Amniotic epithelial cell (primary cell): ENCODE results near the gene FAM171A1.
"Not testable (repeated sequence)": the region's sequence is repeated elsewhere in the genome, so short reads cannot be mapped to it uniquely, and the experiment has no call there.

Source experiments
- DNase-seq: peaks from one replicate; pipeline ENCODE4 v3.0.0-alpha.2; 2010; ENCODE audit warnings: low read depth

Gene FAM171A1

DNA sequence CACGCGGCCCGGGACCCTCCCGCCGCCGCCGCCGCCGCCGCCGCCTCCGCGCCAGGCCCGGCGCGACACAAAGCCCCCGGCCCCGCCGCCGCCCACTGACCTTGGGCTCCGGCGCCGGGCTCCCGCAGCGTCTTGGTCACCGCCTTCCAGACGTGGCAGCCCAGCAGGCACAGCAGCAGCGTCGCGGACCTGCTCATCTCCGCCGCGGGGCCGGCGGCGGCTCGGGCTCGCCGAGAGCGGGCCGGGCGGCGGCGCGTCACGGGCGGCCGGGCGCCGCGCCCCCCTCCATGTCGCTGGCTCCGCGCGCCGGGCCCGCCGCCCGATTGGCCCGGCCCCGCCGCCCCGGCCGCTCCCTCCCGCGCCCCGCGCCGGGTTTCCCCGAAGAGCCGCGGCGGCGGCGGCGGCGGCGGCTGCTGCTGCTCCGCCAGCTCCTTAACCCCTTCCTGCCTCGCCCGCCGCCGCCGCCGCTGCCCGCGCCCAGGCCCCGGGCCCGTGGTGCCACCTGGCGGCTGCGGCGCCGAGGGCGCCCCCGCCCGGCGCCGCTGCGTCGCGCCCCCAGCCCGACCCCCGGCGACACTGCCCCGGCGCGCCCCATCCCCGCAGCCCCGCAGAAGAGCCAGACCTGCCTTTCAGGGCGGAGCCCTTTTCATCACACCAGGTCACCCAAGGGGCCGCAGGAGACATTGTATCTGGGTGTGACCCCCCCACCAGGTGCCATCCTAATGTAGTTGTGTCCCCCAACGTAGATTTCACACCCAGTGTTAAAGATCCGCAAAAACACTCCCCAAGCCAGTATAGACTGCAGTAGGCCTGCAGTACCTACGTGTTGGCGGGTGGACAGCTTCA, at the start of gene FAM171A1:
TSS of gene FAM171A1 (minus strand) at position 434 of the 846 bp plus-strand sequence. CDS start at position 197, 237 bp downstream.
- DNase-seq = peak; percentile 7

DNA sequence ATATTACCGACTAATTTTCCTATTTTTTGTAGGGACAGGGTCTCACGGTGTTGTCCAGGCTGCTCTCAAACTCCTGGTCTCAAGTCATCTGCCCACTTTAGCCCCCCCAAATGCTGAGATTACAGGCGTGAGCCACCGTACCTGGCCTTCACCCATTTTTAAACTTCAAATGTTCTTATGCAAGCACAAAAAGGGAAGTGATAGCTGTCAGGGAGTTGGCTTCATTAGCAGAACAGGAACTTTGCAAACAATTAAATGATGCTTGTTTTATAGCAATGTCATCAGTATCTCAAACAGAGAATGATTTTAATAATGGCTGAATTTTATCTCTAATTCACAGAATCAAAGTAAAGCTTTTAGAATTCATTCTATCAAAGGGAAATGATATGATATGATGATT, 49.8 kb upstream of the FAM171A1 start:
- no peak for DNase-seq

DNA sequence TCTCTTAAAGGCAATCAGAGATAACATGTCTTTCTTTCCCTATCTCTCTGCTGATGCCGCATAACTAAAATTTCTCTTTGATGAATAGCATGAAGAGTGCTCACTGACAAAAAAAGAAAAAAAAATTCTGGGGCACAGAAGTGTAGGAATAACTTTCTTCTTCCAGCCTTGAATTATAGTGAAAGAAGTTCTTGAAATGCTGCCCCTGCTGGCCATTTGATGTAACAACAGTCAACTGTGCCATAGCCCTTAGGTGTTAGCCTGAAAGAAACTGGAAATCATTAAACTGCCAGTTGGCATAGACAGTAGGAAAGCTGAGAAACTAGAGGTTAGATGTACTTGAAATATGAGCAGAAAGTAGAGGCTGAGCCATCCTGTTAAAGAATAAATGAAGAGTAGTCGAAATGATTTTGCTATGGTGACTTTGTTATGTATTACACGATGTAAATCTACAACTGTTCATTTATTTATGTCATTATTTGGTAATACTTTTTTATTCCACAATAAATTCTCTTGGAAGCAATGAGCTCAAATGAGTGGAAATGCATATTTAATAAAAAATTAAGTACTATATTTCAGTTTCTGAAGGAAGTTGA, 48.3 kb upstream of the FAM171A1 start:
- peak; percentile 27 for DNase-seq

DNA sequence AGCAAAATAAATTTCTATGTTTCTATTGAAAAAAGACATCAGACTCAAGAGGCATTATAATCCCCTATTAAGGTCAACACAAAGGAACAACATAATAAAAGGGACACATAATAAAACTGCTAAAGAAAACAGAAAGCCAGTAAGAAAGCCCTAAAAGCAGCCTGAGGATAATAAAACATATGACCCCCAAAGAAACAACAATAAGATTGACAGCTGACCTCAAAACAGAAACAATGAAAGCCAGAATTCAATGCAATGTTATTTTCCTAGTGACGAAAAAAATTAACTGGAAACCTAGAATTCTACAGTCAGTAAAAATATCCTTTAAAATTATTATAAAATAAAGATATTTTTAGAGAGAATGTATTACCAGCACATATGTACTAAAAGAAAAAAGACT, 44.9 kb upstream of the FAM171A1 start:
- DNase-seq = no peak

DNA sequence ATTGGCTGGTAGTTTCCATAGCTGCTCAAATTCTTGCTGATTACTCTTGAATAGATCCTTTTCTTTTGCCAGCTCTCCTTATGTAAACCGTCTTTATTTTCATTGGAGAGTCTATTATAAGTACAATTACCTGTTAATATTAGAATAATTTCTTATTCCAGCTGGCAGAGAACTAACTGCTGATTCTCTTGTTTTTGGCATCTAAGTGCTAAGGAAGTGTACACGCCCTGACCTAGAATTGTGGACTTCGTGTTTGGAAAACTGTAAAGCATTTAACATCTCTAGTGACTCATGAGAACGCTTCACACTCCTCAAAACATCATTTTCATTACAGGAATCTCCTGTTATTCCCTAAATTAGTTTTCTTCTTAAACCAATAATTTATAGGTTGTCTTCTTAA, 39.9 kb upstream of the FAM171A1 start:
- DNase-seq = no peak

DNA sequence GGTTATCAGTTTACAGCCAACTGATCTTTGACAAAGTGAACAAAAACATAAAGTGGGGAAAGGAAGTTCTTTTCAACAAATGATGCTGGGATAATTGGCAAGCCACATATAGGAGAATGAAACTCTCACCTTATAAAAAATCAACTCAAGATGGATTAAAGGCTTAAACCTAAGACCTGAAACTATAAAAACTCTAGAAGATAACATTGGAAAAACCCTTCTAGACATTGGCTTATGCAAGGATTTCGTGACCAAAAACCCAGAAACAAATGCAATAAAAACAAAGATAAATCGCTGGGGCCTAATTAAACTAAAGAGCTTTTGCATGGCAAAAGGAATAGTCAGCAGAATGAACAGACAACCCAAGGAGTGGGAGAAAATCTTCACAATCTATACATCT, 38.3 kb upstream of the FAM171A1 start:
- not testable (repeated sequence) for DNase-seq

DNA sequence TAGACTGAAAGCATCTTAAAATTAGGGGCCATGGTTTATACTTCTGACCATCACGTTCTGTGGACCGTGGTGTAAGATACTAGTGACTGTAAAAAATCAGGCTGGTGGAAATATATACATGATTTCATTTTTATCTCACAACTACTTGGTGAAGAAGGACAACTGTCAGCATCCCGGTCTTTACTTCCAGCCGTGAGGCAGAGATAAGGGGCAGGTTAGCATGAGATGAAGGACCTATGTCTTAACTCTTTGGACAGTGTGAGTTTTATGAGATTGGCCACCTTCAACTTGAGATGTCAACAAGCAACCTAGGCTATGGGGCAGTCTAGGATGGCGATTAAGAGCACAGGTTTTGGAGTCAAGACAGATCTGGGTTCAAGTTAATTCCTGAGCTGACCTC, 37.5 kb upstream of the FAM171A1 start:
- no peak for DNase-seq

GRCh38 chr10:15405319-15405718, 34.2 kb upstream of the FAM171A1 start:
- DNase-seq = no peak

DNA sequence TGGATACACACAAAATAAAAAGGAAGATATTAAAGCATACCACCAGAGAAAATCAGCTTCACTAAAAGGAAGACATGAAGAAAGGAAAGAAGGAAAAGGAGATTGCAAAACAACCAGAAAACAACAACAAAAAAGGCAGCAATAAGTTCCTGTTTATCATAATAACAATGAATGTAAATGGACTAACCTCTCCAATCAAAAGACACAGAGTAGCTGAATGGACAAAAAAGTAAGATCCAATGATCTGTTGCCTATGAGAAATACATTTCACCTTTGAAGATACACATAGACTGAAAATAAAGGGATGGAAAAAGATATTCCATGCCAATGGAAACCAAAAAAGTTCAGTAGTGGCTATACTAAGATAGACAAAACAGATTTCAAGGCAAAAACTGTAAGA, 30.3 kb upstream of the FAM171A1 start:
- DNase-seq = no peak

DNA sequence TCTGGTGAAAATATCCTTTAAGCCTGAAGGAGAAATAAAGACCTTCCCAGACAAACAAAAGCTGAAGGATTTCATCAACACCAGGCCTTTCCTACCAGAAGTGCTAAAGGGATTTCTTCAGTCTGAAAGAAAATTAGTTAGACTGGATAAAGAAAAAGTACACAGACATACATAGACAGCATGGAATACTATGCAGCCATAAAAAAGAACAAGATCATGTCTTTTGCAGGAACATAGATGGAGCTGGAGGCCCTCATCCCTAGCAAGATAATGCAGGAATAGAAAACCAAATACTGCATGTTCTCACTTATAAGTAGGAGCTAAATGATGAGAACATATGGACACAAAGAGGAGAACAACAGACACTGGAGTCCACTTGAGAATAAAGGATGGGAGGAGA, 29.4 kb upstream of the FAM171A1 start:
- DNase-seq = not testable (repeated sequence)

DNA sequence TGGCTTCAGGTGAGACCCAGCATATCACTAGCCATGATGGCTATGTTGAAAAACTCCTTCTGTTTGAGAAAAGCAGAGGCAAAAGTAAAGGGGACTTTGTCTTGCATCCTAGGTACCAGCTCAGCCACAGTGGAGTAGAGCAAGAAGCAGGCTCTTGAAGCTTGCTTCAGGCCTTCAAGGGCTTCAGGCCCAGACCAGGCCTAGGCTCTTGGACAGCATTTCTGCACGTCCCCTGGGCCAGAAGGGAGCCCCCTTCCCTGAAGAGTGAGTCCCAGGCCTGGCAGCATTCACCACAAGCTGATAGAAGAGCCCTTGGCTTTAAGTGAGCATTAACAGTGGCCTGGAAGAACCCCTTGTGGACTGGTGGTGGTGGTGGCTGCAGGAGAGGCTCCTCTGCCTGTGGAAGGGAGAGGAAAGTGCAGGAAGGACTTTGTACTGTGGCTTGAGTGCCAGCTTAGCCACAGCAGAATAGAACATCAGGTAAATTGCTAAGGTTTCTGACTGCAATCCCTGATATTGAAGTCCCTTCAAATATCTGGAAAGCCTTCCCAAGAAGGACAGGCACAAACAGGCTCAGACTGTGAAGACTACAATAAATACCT, 28.1 kb upstream of the FAM171A1 start:
- DNase-seq = no peak

DNA sequence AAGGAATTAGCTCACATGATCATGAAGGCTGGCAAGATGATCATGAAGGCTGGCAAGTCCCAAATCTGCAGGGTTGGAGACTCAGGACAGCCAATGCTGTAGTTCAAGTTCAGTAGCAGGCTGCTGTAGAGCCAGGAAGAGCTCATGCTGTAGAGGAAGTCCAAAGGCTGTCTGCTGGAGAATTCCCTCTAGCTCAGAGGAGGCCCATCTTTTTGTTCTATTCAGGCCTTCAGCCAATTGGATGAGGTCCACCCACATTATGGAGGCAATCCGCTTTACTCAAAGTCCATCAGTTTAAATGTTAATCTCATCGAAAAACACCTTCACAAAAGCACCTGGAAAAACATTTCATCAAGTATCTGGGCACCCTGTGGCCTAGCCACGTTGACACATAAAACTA, 24.8 kb upstream of the FAM171A1 start:
- no peak for DNase-seq

- no peak for DNase-seq
Measured at GRCh38 chr10:15393139-15393825, 22.2 kb upstream of the FAM171A1 start.

- DNase-seq = no peak
Measured at GRCh38 chr10:15391491-15391890, 20.4 kb upstream of the FAM171A1 start.

- DNase-seq = not testable (repeated sequence)
Measured at GRCh38 chr10:15388172-15388571, 17.1 kb upstream of the FAM171A1 start.

DNA sequence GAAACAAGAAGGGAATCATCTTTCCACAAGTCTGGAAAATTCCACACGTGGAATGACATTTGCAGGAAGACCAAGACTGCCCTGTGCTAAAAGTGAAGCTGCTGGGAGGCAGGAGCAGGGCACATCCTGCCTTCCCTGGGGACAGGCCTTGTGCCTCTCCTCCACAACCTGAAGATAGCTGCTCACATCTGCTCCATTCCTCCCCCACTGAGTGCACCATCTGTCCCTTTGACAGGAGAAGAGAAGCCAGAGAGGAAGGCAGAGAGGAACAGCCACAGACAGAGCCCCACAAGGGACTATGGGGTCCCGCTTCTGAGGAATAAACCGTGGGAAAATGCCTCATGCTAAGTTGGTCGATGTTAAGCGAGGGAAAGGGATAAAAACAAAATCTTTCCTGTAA, 15.9 kb upstream of the FAM171A1 start:
- no peak for DNase-seq

DNA sequence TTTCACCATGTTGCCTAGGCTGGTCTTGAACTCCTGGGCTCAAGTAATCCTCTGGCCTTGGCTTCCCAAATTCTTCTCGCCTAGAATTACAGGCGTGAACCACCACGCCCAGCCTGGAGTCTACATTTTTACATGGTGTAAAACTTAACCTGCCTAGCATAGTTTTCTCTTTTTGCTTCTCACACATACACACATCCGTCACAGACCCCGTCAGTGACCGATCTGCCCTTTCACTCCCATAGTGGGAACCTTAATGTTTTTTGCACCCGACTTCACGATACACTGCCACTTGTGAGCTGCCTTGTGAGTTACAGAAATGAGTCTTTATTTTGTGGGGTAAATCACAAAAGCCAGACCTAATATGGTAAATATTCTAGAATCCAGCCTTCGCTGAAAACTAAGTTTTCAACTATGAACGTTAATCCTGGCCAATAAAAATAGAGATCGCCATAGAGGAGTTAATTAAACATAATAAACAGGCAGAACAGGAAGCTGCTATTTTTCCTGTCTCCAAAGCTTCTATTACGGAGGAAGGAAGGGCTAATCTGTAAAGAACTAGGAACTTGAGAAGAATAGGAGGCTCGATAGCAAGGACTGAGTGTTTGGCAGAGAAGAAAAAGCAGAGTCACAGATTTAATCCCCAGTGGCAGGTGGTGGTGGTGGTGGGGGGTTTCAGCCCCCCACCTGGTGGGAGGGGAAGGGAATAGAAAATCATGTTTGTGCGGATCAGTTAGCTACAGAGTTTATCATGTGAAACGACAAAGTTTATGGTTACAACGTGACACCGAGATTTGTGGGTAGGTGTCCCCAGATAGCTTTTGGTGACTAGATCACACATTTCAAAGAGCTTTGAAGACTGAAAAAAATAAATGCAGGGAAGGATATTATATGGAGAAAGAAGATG, 14.7 kb upstream of the FAM171A1 start:
- no peak for DNase-seq

DNA sequence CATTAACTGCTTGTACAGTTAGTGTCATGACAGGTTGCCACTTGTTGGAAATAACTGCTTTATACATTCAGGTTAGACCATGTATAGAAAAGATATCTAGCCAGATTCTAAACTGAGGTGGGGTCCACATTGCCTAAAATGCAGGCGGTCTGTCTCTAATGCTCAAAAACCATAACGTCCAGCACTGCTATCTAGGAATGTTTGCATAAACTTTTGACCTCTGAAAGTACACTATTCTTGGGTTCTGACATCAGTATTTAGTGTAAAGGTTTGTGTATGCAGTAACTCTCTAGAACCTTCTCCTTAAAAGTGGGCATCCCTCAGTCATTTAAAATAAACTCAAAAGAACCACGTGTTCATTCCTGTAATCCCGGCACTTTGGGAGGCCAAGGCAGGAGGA, 10.3 kb upstream of the FAM171A1 start:
- no peak for DNase-seq

DNA sequence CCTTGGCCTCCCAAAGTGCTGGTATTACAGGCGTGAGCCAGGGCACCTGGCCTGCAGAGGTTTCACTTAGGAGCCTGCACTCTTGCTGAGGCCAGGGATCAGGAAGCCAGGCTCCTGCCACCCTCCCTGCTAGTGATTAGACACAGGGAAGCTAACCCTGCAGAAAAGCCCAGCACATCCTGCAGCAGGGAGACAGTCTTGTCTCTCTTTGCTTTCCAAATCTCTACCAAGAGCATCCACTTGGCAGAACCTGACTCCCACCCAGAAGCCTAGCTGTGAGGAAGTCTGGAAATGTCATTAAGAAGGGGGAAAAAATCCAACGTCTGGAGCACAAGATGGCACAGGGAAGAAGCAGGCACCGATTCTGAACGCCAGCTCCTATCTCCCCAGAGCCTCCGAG, 8.0 kb upstream of the FAM171A1 start:
- no peak for DNase-seq

DNA sequence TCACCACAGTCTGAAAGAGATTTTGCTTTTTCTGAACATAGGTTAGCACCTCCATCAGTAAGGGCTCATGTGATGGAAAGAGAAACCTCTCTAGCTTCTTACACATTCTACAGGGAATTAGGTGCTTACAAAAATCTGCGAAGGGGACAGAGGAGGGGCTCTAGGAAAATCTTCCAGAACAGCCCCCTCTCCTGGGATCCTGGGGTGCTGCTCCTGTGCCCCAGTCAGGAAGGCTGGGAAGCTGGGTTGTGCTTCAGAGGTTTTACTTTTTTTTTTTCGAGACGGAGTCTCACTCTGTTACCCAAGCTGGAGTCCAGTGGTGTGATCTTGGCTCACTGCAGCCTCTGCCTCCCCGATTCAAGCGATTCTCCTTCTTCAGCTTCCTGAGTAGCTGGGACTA, 7.5 kb upstream of the FAM171A1 start:
- no peak for DNase-seq

DNA sequence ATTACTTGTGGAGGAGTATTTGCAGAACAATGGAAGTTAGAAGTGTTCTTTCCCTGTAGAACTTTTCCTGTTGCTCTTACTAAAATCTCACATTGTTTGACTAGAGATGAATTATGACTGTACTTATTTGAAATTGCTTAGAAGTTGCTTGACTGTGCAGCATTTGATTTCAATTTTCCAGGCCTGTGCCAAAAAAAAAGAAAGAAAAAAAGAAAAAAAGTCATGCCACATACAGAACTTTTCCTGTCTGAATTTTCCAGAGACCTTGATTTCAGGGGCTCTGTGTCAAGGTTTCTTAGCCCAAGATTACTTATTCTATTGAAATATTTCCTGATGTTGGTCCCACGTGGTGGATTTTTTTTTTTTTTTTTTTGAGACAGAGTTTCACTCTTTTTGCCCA, 3.5 kb upstream of the FAM171A1 start:
- no peak for DNase-seq

GRCh38 chr10:15374156-15374555, 3.1 kb upstream of the FAM171A1 start:
- DNase-seq = no peak
